Neural progenitor cell (in vitro differentiated cells): ENCODE results near the gene CXCR5. TPM values are rescaled to one million over a fixed set of nuclear protein-coding genes. Genes with fewer than 3 reads are reported as not detected.

Source experiments
- DNase-seq: peaks from one replicate; pipeline ENCODE4 v3.0.0-alpha.2; 2016; ENCODE audit warnings: low spot score
- H2AFZ ChIP-seq: fragments of 200-600 bp; sonication (generic); replicated peaks from 2 replicates; pipeline ENCODE4 v1.6.1; 2016; ENCODE audit warnings: antibody characterized with exemption
- H3F3A ChIP-seq: fragments of 200-600 bp; sonication (generic); 2 replicates; pipeline ENCODE4 v1.6.1; 2016; ENCODE audit warnings: antibody characterized with exemption, low read depth
- H3K27ac ChIP-seq: fragments of 200-600 bp; sonication (generic); 2 replicates; pipeline ENCODE4 v1.5.1; 2016; ENCODE audit warnings: mild to moderate bottlenecking
- H3K27me3 ChIP-seq: fragments of 200-600 bp; sonication (generic); 2 replicates; pipeline ENCODE4 v1.6.1; 2016; ENCODE audit warnings: mild to moderate bottlenecking, moderate library complexity
- H3K36me3 ChIP-seq: fragments of 200-600 bp; sonication (generic); 2 replicates; pipeline ENCODE4 v1.5.1; 2016
- H3K4me1 ChIP-seq: fragments of 200-600 bp; sonication (generic); 2 replicates; pipeline ENCODE4 v1.6.1; 2016; ENCODE audit warnings: mixed run types
- H3K4me2 ChIP-seq: fragments of 200-600 bp; sonication (generic); 2 replicates; pipeline ENCODE4 v1.6.1; 2016
- H3K4me3 ChIP-seq: fragments of 200-600 bp; sonication (generic); 2 replicates; pipeline ENCODE4 v1.5.1; 2016
- H3K79me2 ChIP-seq: fragments of 200-600 bp; sonication (generic); 2 replicates; pipeline ENCODE4 v1.6.1; 2016; ENCODE audit warnings: low read depth
- H3K9ac ChIP-seq: fragments of 200-600 bp; sonication (generic); 2 replicates; pipeline ENCODE4 v1.6.1; 2016
- H3K9me3 ChIP-seq: fragments of 200-600 bp; sonication (generic); 2 replicates; pipeline ENCODE4 v1.5.1; 2016; ENCODE audit warnings: low read depth
- H4K20me1 ChIP-seq: fragments of 200-600 bp; sonication (generic); 2 replicates; pipeline ENCODE4 v1.6.1; 2016; ENCODE audit warnings: low read depth
- H3K27ac Mint-ChIP-seq: 3 replicates; pipeline ENCODE4 v1.8.0; 2021; ENCODE audit warnings: mixed read lengths
- H3K27me3 Mint-ChIP-seq: 2 replicates; pipeline ENCODE4 v1.8.0; 2022; ENCODE audit warnings: low read depth, mild to moderate bottlenecking, inconsistent platforms, moderate library complexity, mixed read lengths; ENCODE audit not compliant: insufficient read depth
- H3K36me3 Mint-ChIP-seq: 3 replicates; pipeline ENCODE4 v1.8.0; 2021; ENCODE audit warnings: mixed read lengths
- H3K4me1 Mint-ChIP-seq: 3 replicates; pipeline ENCODE4 v1.8.0; 2021; ENCODE audit warnings: mixed read lengths
- H3K4me3 Mint-ChIP-seq: 3 replicates; pipeline ENCODE4 v1.8.0; 2021; ENCODE audit warnings: mild to moderate bottlenecking, moderate library complexity, mixed read lengths
- H3K9me3 Mint-ChIP-seq: 3 replicates; pipeline ENCODE4 v1.8.0; 2020; ENCODE audit warnings: mixed read lengths
- EZH2 ChIP-seq: fragments of 200-600 bp; sonication (generic); IDR thresholded peaks from 2 replicates; pipeline ENCODE4 v1.6.1; 2017; ENCODE audit warnings: antibody characterized with exemption, mild to moderate bottlenecking, moderate library complexity
- EZH2phosphoT487 ChIP-seq: fragments of 200-600 bp; sonication (generic); IDR thresholded peaks from 2 replicates; pipeline ENCODE4 v1.6.1; 2017; ENCODE audit warnings: antibody characterized with exemption
- total RNA-seq: library from RNA; depleted of rRNA; stranded (reverse); fragments of >200 nt; gene quantifications from 2 replicates; pipeline ENCODE4 v1.2.3, GENCODE V29; 2015; ENCODE audit warnings: low replicate concordance
- TF ChIP-seq, protein P1 (sequence below): fragments of 200-600 bp; sonication (generic); IDR thresholded peaks from 2 replicates; pipeline ENCODE4 v1.5.1; 2017; ENCODE audit warnings: antibody characterized with exemption, mild to moderate bottlenecking

CXCR5 gene
- total RNA-seq, 1 donor from 2014 or later: not detected

DNA sequence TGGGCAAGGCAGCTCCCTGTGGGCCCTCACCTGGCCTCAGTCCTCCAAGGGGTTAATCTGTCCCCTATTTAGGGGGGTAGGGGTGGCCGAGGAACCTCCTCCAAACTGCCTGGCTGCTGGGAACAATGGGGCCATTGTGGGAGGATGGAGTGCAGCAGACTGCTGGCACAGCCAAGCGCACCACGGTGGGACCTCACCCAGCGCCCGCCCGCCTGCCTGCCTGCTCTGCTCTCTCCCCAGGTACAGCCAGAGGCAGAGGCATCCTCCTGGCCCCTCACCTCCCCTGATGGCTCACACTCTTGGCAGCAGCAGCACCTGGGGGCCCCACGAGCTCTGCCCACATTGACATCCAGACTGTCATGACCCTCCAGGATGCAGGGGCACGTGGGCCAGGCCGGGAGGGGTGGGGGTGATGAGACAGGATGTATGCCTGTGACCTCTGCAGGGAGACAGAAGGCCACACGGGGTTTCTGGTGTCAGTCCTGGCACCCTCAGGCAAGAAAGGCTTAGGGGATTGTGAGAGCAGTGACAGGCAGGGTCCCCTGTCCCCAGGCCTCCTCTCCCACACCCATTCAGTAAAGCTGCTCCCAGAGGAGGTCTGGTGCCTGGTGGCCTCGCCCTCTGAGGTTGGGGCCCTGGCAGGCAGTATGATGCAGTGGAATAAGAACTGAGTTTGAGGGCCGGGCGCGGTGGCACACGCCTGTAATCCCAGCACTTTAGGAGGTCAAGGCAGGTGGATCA, 30.7 kb downstream of the CXCR5 start:
- Histone ChIP-seq H3F3A (peaks cover 80% of the 10 kb centered on the region), H3K4me2 (peak overlapping the region; percentile 53), H3K9ac (no peak overlapping the region), H3K36me3 (no peaks in the 10 kb centered on the region), H3K9me3 (no peaks in the 10 kb centered on the region), H3K27me3 (no peaks in the 10 kb centered on the region), H3K27ac (no peak overlapping the region), H4K20me1 (peaks cover 46% of the 10 kb centered on the region), H3K4me3 (no peak overlapping the region), H2AFZ (no peak overlapping the region), H3K79me2 (peaks cover 90% of the 10 kb centered on the region), H3K4me1 (peaks cover 96% of the 10 kb centered on the region)
- Mint-ChIP-seq H3K27ac (no peak overlapping the region), H3K4me3 (peak overlapping the region; percentile 43), H3K36me3 (no peaks in the 10 kb centered on the region), H3K9me3 (no peaks in the 10 kb centered on the region), H3K27me3 (peaks cover 3% of the 10 kb centered on the region), H3K4me1 (peaks cover 82% of the 10 kb centered on the region)
- TF ChIP-seq, protein P1, sequence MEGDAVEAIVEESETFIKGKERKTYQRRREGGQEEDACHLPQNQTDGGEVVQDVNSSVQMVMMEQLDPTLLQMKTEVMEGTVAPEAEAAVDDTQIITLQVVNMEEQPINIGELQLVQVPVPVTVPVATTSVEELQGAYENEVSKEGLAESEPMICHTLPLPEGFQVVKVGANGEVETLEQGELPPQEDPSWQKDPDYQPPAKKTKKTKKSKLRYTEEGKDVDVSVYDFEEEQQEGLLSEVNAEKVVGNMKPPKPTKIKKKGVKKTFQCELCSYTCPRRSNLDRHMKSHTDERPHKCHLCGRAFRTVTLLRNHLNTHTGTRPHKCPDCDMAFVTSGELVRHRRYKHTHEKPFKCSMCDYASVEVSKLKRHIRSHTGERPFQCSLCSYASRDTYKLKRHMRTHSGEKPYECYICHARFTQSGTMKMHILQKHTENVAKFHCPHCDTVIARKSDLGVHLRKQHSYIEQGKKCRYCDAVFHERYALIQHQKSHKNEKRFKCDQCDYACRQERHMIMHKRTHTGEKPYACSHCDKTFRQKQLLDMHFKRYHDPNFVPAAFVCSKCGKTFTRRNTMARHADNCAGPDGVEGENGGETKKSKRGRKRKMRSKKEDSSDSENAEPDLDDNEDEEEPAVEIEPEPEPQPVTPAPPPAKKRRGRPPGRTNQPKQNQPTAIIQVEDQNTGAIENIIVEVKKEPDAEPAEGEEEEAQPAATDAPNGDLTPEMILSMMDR: no peak
- no peak for TF ChIP-seq EZH2
- TF ChIP-seq EZH2phosphoT487: no peak
- DNase-seq: peak; percentile 77

DNA sequence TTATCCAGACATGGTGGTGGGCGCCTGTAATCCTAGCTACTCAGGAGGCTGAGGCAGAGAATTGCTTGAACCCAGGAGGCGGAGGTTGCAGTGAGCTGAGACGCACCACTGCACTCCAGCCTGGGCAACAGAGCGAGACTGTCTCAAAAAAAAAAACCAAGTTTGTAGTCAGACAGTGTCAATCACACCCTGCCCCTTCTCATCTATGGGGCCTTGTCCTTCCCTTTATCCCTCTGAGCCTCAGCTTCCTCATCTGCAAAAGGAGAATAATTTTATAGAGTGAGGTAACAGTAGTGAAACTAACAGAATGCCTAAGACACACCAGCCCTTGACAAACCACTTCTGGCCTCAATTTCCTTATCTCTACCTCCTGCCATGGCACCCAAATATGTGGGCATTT, 31.3 kb downstream of the CXCR5 start:
- peaks cover 53% of the 10 kb centered on the region for H4K20me1 ChIP-seq
- DNase-seq: no peak
- H3K9me3 Mint-ChIP-seq: no peaks in the 10 kb centered on the region
- H3K36me3 ChIP-seq: no peaks in the 10 kb centered on the region
- H2AFZ ChIP-seq: no peak overlapping the region
- H3K4me3 ChIP-seq: no peak overlapping the region
- H3K4me2 ChIP-seq: peak overlapping the region; percentile 53
- H3K27me3 Mint-ChIP-seq: peaks cover 6% of the 10 kb centered on the region
- no peaks in the 10 kb centered on the region for H3K27me3 ChIP-seq
- no peaks in the 10 kb centered on the region for H3K9me3 ChIP-seq
- H3K27ac ChIP-seq: no peak overlapping the region
- no peak overlapping the region for H3K9ac ChIP-seq
- no peaks in the 10 kb centered on the region for H3K36me3 Mint-ChIP-seq
- peaks cover 84% of the 10 kb centered on the region for H3K4me1 Mint-ChIP-seq
- no peak overlapping the region for H3K27ac Mint-ChIP-seq
- peaks cover 96% of the 10 kb centered on the region for H3K4me1 ChIP-seq
- H3K4me3 Mint-ChIP-seq: peak overlapping the region; percentile 48
- TF ChIP-seq EZH2phosphoT487: no peak
- TF ChIP-seq, protein P1: no peak
- no peak for TF ChIP-seq EZH2
- peaks cover 80% of the 10 kb centered on the region for H3F3A ChIP-seq
- peaks cover 90% of the 10 kb centered on the region for H3K79me2 ChIP-seq

DNA sequence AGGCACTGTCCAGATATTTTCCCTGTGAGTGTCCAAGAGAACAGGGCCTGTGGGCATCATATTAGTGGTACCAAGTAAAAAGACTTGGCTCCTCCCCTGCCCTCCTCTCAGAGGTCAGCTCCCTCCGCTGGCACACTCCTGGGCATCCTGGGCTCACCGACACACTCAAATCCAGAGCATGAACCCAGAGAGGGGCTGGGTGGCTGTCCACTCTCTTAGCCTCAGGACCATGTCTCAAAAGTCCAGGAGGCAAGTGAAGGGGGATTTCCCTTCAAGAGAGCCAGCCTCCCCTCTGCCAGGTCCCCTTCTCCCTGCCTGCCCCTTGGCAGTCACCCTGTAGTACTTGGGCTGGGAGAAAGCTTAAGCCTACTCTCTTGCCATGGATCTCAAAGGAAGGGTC, 31.7 kb downstream of the CXCR5 start:
- DNase-seq: no peak
- Histone ChIP-seq H3F3A (peaks cover 81% of the 10 kb centered on the region), H4K20me1 (peaks cover 57% of the 10 kb centered on the region), H3K27me3 (no peaks in the 10 kb centered on the region), H3K27ac (peak overlapping the region; percentile 79), H3K9ac (no peak overlapping the region), H3K4me3 (no peak overlapping the region), H3K36me3 (no peaks in the 10 kb centered on the region), H3K9me3 (no peaks in the 10 kb centered on the region), H2AFZ (no peak overlapping the region), H3K79me2 (peaks cover 91% of the 10 kb centered on the region), H3K4me1 (peaks cover 97% of the 10 kb centered on the region), H3K4me2 (no peak overlapping the region)
- TF ChIP-seq EZH2phosphoT487: no peak
- Mint-ChIP-seq H3K36me3 (no peaks in the 10 kb centered on the region), H3K27me3 (peaks cover 6% of the 10 kb centered on the region), H3K4me1 (peaks cover 87% of the 10 kb centered on the region), H3K4me3 (no peak overlapping the region), H3K9me3 (no peaks in the 10 kb centered on the region), H3K27ac (no peak overlapping the region)
